Esophagus muscularis mucosa (tissue), 4 donors: Measurements from ENCODE around the gene CYSTM1.

ENCODE experiments used
- CTCF ChIP-seq, 3 experiments: fragments of 200-600 bp in 2 of 3; fragments of 450-650 bp in 1 of 3; sonication (generic) in 2 of 3; IDR thresholded peaks; one replicate each; pipeline ENCODE4 v1.5.1; 2017 to 2019; ENCODE audit warnings: antibody characterized with exemption in 3 of 3, mild to moderate bottlenecking in 2 of 3, moderate library complexity in 1 of 3
- EP300 ChIP-seq: sonication (generic); formaldehyde crosslinking; IDR thresholded peaks from one replicate; pipeline ENCODE4 v1.6.1; 2017; ENCODE audit warnings: antibody characterized with exemption
- POLR2A ChIP-seq: fragments of 450-650 bp; IDR thresholded peaks from one replicate; pipeline ENCODE4 v1.6.1; 2017; ENCODE audit warnings: antibody characterized with exemption, moderate library complexity, mild to moderate bottlenecking, low read depth
- POLR2AphosphoS5 ChIP-seq, 2 donors: sonication (generic); formaldehyde crosslinking; IDR thresholded peaks; one replicate each; pipeline ENCODE4 v1.6.1; 2017; ENCODE audit warnings: antibody characterized with exemption in 2 of 2

GRCh38 chr5:140190872-140191218 is 15.9 kb downstream of the CYSTM1 start:
- no peak for TF ChIP-seq CTCF (IDR thresholded peaks at IDR 0.05)
- TF ChIP-seq POLR2AphosphoS5 (IDR thresholded peaks at IDR 0.05) = no peak
- TF ChIP-seq POLR2A = no peak
- no peak for TF ChIP-seq EP300
